Thoracic aorta (tissue), 2 donors: Measurements from ENCODE around the gene GJB4. TPM values are rescaled to one million over a fixed set of nuclear protein-coding genes. Genes with fewer than 3 reads are reported as not detected.

ENCODE experiments used
- ATAC-seq: fragments of 150-250 bp; one replicate; pipeline ENCODE4 v1.8.0; 2017; ENCODE audit warnings: low read depth; ENCODE audit not compliant: insufficient number of reproducible peaks, low FRiP score
- DNase-seq: peaks from one replicate; pipeline ENCODE4 v3.0.0-alpha.2; 2020; ENCODE audit warnings: low spot score
- H3K27ac ChIP-seq, 2 donors: fragments of 200-600 bp; sonication (generic); 1 replicate in 1 of 2; 2 replicates in 1 of 2; pipeline ENCODE4 v1.5.1; 2016; ENCODE audit warnings: mild to moderate bottlenecking in 2 of 2, moderate library complexity in 2 of 2
- H3K27me3 ChIP-seq: fragments of 200-600 bp; sonication (generic); replicated peaks from 2 replicates; pipeline ENCODE4 v1.6.0; 2016; ENCODE audit warnings: mild to moderate bottlenecking; ENCODE audit not compliant: insufficient read depth
- H3K36me3 ChIP-seq: fragments of 200-600 bp; sonication (generic); one replicate; pipeline ENCODE4 v1.5.1; 2016
- H3K4me1 ChIP-seq, 2 donors: fragments of 200-600 bp; sonication (generic); 1 replicate in 1 of 2; 2 replicates in 1 of 2; pipeline versions ENCODE4 v1.5.1 to v1.6.0; 2016; ENCODE audit warnings: low read depth in 2 of 2, mild to moderate bottlenecking in 1 of 2; ENCODE audit not compliant: control insufficient read depth in 1 of 2
- H3K4me3 ChIP-seq: fragments of 200-600 bp; sonication (generic); 2 replicates; pipeline ENCODE4 v1.5.1; 2016; ENCODE audit warnings: mild to moderate bottlenecking
- H3K9me3 ChIP-seq: fragments of 200-600 bp; sonication (generic); 2 replicates; pipeline ENCODE4 v1.5.1; 2016
- CTCF ChIP-seq: fragments of 200-600 bp; sonication (generic); IDR thresholded peaks from one replicate; pipeline ENCODE4 v1.5.1; 2019; ENCODE audit warnings: antibody characterized with exemption
- total RNA-seq, 2 donors: library from RNA; depleted of rRNA; stranded (reverse); fragments of >200 nt; gene quantifications; one replicate each; pipeline versions ENCODE4 v1.1.0 to v1.2.3, GENCODE V29; 2016

Gene GJB4
- total RNA-seq, 2 donors from 2014 or later = not detected

GRCh38 chr1:34792868-34793727 lies 33.6 kb downstream of the GJB4 start, which contains the start of gene GJA4:
Gene GJA4, plus strand, starts transcription at chr1:34792999. Its CDS starts 1,215 bp downstream, at chr1:34794214.
- Histone ChIP-seq H3K9me3 (no peaks in the 10 kb centered on the region), H3K27ac (peak within 1 kb of the TSS; percentile 83 to 87), H3K4me1 (peaks cover 5 to 57% of the 10 kb centered on the region in 2 donors), H3K27me3 (no peaks in the 10 kb centered on the region), H3K4me3 (peak within 1 kb of the TSS; percentile 83), H3K36me3 (no peaks in the 10 kb centered on the region)
- TF ChIP-seq CTCF = no peak
- ATAC-seq (peak; percentile 14), DNase-seq (no peak)

- Histone ChIP-seq H3K36me3 (no peaks in the 10 kb centered on the region), H3K27ac (peak overlapping the region in 1 of 2 donors; percentile 87), H3K27me3 (no peaks in the 10 kb centered on the region), H3K9me3 (no peaks in the 10 kb centered on the region), H3K4me3 (peak overlapping the region; percentile 83), H3K4me1 (peaks cover 5 to 53% of the 10 kb centered on the region in 2 donors)
- DNase-seq (no peak), ATAC-seq (no peak)
- TF ChIP-seq CTCF = no peak
Observed at GRCh38 chr1:34794001-34794789, 34.7 kb downstream of the GJB4 start.

- peak overlapping the region; percentile 18 for H3K4me3 ChIP-seq
- ATAC-seq = no peak
- H3K36me3 ChIP-seq = no peaks in the 10 kb centered on the region
- TF ChIP-seq CTCF = no peak
- no peak for DNase-seq
- no peaks in the 10 kb centered on the region for H3K27me3 ChIP-seq
- no peaks in the 10 kb centered on the region for H3K9me3 ChIP-seq
- peak overlapping the region in 1 of 2 donors; percentile 0 for H3K27ac ChIP-seq
- peaks cover 5 to 53% of the 10 kb centered on the region in 2 donors for H3K4me1 ChIP-seq
Observed at GRCh38 chr1:34794790-34795180, 35.2 kb downstream of the GJB4 start.

GRCh38 chr1:34795916-34796315 lies 36.4 kb downstream of the GJB4 start:
- H3K36me3 ChIP-seq = no peaks in the 10 kb centered on the region
- no peak for ATAC-seq
- DNase-seq = no peak
- H3K4me1 ChIP-seq = peaks cover 5 to 55% of the 10 kb centered on the region in 2 donors
- TF ChIP-seq CTCF = no peak
- H3K4me3 ChIP-seq = peak overlapping the region; percentile 18
- H3K9me3 ChIP-seq = no peaks in the 10 kb centered on the region
- H3K27me3 ChIP-seq = no peaks in the 10 kb centered on the region
- H3K27ac ChIP-seq = peak overlapping the region in 1 of 2 donors; percentile 0

GRCh38 chr1:34796990-34797389 lies 37.5 kb downstream of the GJB4 start:
- ATAC-seq (no peak), DNase-seq (no peak)
- H3K4me3 ChIP-seq = no peak overlapping the region
- no peaks in the 10 kb centered on the region for H3K36me3 ChIP-seq
- no peaks in the 10 kb centered on the region for H3K9me3 ChIP-seq
- H3K27me3 ChIP-seq = no peaks in the 10 kb centered on the region
- no peak overlapping the region for H3K27ac ChIP-seq
- peaks cover 2 to 44% of the 10 kb centered on the region in 2 donors for H3K4me1 ChIP-seq
- no peak for TF ChIP-seq CTCF
